A549 (cell line): ENCODE data around the gene TMEM44.

Experiments
- EP300 ChIP-seq, 2 experiments: fragments of >200 bp; sonication (Bioruptor Twin); formaldehyde crosslinking; IDR thresholded peaks; 2 replicates in 1 of 2; 3 replicates in 1 of 2; pipeline ENCODE4 v1.6.1; 2016 to 2017
- JUNB ChIP-seq: fragments of >200 bp; sonication (Bioruptor Twin); formaldehyde crosslinking; IDR thresholded peaks from 2 replicates; pipeline ENCODE4 v1.6.1; 2016
- POLR2A ChIP-seq: IDR thresholded peaks from 2 replicates; pipeline ENCODE4 v1.6.1; 2012; ENCODE audit warnings: mild to moderate bottlenecking, low read length
- RFX5 ChIP-seq: fragments of 450-650 bp; IDR thresholded peaks from 2 replicates; pipeline ENCODE4 v1.7.1; 2014; ENCODE audit warnings: antibody characterized with exemption, mild to moderate bottlenecking, moderate library complexity
- ZSCAN20 ChIP-seq: fragments of 250-450 bp; sonication (Bioruptor Pico); IDR thresholded peaks from 2 replicates; pipeline ENCODE4 v1.8.0; 2022; ENCODE audit warnings: mild to moderate bottlenecking, moderate library complexity
- TF ChIP-seq, protein P1 (sequence below): fragments of >200 bp; sonication (Bioruptor Twin); formaldehyde crosslinking; IDR thresholded peaks from 3 replicates; pipeline ENCODE4 v1.5.1; 2016

DNA sequence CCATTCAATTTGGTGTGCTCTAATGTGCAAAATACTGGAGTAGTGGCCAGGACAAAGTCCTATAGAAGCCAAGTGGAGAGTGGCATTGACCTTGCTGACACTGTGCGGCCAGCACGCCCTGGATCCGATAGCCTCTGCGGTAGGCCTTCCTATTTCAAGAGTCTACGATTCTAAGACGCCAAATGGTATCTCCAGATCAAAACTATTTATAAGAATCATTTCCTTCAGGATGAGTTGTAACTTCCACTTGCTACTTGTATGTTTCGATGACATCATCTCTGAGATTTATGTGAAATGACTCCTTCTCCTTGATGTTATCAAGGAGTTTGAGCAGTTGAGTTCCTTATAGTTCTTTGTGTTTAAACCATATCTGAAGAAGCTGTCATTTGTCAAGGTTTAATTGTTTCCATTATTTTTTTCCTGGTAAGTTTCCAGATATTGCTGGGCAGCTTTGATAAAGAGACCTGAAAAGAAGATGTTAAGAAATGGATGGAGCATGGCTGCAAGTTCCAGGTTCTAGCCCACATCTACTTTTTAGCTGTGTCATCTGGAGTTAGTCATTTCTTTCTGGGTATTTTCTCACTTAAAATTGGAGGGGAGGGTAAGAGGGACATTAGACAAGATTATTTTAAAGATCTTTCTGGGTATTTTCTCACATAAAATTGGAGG, 71.8 kb downstream of the TMEM44 start:
- TF ChIP-seq ZSCAN20 (CRISPR knock-in tag) (no peak), POLR2A (no peak), RFX5 (no peak), EP300 (IDR thresholded peaks at IDR 0.05) (no peak), JUNB (no peak)
- TF ChIP-seq, protein P1, sequence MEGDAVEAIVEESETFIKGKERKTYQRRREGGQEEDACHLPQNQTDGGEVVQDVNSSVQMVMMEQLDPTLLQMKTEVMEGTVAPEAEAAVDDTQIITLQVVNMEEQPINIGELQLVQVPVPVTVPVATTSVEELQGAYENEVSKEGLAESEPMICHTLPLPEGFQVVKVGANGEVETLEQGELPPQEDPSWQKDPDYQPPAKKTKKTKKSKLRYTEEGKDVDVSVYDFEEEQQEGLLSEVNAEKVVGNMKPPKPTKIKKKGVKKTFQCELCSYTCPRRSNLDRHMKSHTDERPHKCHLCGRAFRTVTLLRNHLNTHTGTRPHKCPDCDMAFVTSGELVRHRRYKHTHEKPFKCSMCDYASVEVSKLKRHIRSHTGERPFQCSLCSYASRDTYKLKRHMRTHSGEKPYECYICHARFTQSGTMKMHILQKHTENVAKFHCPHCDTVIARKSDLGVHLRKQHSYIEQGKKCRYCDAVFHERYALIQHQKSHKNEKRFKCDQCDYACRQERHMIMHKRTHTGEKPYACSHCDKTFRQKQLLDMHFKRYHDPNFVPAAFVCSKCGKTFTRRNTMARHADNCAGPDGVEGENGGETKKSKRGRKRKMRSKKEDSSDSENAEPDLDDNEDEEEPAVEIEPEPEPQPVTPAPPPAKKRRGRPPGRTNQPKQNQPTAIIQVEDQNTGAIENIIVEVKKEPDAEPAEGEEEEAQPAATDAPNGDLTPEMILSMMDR = no peak
